ENCODE results near the gene SOCS7. TPM values are rescaled to one million over a fixed set of nuclear protein-coding genes. Genes with fewer than 3 reads are reported as not detected.

Gene SOCS7
- total and polyA plus RNA-seq, 8 donors = 5.5 to 24.0 (median 17.5) TPM

- Histone ChIP-seq H3K4me1 (peaks cover 15 to 25% (median 17%) of the 10 kb centered on the region in 3 donors), H3K27me3 (no peaks in the 10 kb centered on the region), H3K4me3 (no peak overlapping the region), H3K9me3 (no peaks in the 10 kb centered on the region), H3K36me3 (peaks cover 0 to 3% (median 0%) of the 10 kb centered on the region in 3 donors), H3K27ac (no peak overlapping the region)
- 8 to 10% methylated on average over 2 of the region's 2 CpGs for WGBS, 2 donors
- ATAC-seq (peak in 3 of 4 donors; percentile 32 to 45 (median 37)), DNase-seq (no peak), FAIRE-seq (no peak)
- TF ChIP-seq, protein P1, sequence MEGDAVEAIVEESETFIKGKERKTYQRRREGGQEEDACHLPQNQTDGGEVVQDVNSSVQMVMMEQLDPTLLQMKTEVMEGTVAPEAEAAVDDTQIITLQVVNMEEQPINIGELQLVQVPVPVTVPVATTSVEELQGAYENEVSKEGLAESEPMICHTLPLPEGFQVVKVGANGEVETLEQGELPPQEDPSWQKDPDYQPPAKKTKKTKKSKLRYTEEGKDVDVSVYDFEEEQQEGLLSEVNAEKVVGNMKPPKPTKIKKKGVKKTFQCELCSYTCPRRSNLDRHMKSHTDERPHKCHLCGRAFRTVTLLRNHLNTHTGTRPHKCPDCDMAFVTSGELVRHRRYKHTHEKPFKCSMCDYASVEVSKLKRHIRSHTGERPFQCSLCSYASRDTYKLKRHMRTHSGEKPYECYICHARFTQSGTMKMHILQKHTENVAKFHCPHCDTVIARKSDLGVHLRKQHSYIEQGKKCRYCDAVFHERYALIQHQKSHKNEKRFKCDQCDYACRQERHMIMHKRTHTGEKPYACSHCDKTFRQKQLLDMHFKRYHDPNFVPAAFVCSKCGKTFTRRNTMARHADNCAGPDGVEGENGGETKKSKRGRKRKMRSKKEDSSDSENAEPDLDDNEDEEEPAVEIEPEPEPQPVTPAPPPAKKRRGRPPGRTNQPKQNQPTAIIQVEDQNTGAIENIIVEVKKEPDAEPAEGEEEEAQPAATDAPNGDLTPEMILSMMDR (IDR thresholded peaks at IDR 0.05) = no peak
- intact Hi-C loops (cut with DNase I) = no loop called here
Observed at GRCh38 chr17:38357486-38358123, 6.0 kb downstream of the SOCS7 start.

DNA sequence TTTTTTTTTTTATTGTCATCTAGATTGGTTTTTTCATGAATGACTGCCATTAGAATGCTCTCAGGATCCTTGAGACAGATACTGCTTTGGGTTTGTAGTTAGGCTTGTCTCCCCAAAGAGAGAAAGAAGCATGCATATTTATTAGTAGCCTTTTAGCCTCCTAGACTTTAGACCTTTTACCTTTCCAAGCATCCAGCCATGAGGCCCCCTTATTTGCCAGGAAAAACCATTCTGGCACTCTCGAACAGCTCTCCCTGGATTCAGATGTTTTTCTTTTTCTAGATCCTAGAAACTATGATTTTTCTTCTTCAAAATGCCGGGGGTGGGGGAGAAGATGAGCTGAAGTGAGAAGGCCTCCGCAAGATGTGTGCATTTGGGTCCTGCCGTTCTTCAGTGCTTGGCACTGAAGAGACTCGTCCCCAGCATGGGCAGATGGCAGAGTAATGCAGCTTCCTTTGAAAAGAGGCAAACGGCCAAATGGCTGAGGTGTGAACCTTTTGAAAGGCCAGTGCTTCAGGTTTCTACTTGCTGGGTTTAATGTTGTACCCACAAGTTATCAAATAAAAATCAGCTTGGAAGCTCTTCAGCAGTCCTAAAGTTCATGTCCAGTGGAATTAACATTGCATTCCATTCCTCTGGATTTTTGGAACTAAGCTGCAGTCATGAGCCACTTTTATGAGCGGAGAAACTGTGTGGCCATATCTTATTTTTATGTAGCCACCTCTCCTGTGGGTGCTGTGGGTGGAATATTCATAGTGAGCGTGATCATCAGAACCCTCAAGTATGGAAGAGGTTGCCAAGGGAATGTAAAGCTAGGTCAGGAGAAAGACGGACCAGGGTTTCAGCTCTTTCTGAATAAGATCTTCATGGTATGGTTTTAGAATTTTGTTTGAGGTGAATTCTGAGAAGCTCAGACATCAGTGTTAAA lies 7.2 kb downstream of the SOCS7 start:
- Histone ChIP-seq H3K4me3 (no peak overlapping the region), H3K9me3 (no peaks in the 10 kb centered on the region), H3K4me1 (peaks cover 12 to 18% (median 17%) of the 10 kb centered on the region in 3 donors), H3K36me3 (peaks cover 0 to 3% (median 0%) of the 10 kb centered on the region in 3 donors), H3K27me3 (no peaks in the 10 kb centered on the region), H3K27ac (no peak overlapping the region)
- 69 to 75% methylated on average over 9 of the region's 9 CpGs for WGBS, 2 donors
- TF ChIP-seq, protein P1 (IDR thresholded peaks at IDR 0.05) = no peak
- ATAC-seq (peak in 1 of 4 donors; percentile 12), DNase-seq (no peak), FAIRE-seq (no peak)
- intact Hi-C loops (cut with DNase I) = no loop called here

DNA sequence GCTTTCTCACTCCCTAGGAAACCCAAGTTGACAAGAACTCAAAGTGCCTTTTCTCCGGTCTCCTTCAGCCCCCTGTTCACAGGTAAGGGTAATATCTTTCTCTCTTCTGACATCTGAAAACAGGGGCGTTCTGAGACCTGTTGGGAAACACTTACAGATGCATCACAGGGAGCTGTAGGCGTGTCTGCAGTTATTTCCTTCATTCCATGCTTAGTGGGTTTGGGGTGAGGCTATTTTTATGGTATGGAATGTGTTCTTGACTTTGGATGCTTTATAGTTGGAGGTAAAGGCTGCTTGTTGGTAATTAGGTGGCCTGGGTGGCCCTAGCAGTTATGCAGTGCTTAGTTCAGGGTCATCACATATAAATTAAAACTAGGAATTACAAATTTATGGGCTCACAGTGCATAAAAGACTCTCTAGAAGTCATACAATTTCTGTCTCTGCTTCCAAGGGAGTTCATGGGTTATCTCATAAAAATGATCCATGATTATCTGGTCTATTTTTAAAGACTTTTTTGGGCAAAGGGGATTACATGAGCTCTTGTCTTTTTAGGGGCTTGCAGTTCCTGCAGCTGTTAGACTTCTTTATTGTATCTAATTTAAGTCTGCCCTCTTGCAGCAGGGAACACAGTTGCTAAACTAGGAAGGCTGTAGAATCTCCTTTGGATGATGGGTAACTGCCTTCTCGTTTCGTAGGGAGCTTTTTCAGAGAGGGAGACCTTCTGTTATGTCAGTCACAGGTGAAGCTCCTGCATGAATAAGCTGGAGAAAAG lies 10.2 kb downstream of the SOCS7 start:
- H3K36me3 ChIP-seq = peaks cover 0 to 9% (median 3%) of the 10 kb centered on the region in 3 donors
- H3K4me1 ChIP-seq = peaks cover 8 to 11% (median 9%) of the 10 kb centered on the region in 3 donors
- intact Hi-C loops (cut with DNase I) = no loop called here
- no peak overlapping the region for H3K4me3 ChIP-seq
- DNase-seq (no peak), ATAC-seq (no peak), FAIRE-seq (no peak)
- H3K9me3 ChIP-seq = no peaks in the 10 kb centered on the region
- H3K27ac ChIP-seq = no peak overlapping the region
- WGBS, 2 donors = 84 to 90% methylated on average over 5 of the region's 5 CpGs
- no peaks in the 10 kb centered on the region for H3K27me3 ChIP-seq
- TF ChIP-seq, protein P1 (IDR thresholded peaks at IDR 0.05) = no peak

DNA sequence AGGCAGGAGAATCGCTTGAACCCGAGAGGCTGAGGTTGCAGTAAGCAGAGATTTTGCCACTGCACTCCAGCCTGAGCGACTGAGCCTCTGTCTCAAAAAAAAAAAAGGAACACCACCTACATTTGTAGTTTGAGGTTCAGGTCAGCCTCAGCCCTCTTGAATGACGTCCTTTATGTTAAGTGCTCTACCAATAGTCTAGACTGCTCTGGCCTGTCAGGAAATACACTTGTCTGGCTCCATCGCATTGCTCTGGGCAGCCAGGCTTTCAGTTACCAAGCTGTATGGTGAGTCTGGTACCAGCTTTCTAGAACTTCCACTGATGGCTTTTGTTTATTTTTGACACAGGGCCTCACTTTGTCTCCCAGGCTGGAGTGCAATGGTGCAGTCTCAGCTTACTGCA lies 11.4 kb downstream of the SOCS7 start:
- FAIRE-seq (no peak), ATAC-seq (no peak), DNase-seq (no peak)
- Histone ChIP-seq H3K27me3 (no peaks in the 10 kb centered on the region), H3K36me3 (peaks cover 0 to 17% (median 3%) of the 10 kb centered on the region in 3 donors), H3K4me3 (no peak overlapping the region), H3K27ac (no peak overlapping the region), H3K4me1 (peaks cover 0 to 3% (median under 1%) of the 10 kb centered on the region in 3 donors), H3K9me3 (no peaks in the 10 kb centered on the region)
- TF ChIP-seq, protein P1 (IDR thresholded peaks at IDR 0.05) = no peak
- WGBS, 2 donors = 95% methylated on average over 5 of the region's 5 CpGs
- intact Hi-C loops (cut with DNase I) = no loop called here
